HG03565 (cell line): ENCODE measurements around the gene CYP26A1.

Experiments
- ATAC-seq: cut with Tn5 transposase; IDR thresholded peaks from one replicate; pipeline ENCODE4 v1.9.1; 2021; ENCODE audit warnings: mild to moderate bottlenecking, moderate library complexity; ENCODE audit not compliant: unreplicated experiment

The CYP26A1 gene, protein sequence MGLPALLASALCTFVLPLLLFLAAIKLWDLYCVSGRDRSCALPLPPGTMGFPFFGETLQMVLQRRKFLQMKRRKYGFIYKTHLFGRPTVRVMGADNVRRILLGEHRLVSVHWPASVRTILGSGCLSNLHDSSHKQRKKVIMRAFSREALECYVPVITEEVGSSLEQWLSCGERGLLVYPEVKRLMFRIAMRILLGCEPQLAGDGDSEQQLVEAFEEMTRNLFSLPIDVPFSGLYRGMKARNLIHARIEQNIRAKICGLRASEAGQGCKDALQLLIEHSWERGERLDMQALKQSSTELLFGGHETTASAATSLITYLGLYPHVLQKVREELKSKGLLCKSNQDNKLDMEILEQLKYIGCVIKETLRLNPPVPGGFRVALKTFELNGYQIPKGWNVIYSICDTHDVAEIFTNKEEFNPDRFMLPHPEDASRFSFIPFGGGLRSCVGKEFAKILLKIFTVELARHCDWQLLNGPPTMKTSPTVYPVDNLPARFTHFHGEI

GRCh38 chr10:93073539-93074146 is at the start of gene CYP26A1:
Gene CYP26A1, plus strand, starts transcription at chr10:93073893. Its CDS starts 42 bp downstream, at chr10:93073935.
- ATAC-seq = no peak

- ATAC-seq = no peak
Observed at GRCh38 chr10:93026072-93026471, 47.6 kb upstream of the CYP26A1 start.

GRCh38 chr10:93027508-93027907 is 46.2 kb upstream of the CYP26A1 start:
- ATAC-seq = no peak

DNA sequence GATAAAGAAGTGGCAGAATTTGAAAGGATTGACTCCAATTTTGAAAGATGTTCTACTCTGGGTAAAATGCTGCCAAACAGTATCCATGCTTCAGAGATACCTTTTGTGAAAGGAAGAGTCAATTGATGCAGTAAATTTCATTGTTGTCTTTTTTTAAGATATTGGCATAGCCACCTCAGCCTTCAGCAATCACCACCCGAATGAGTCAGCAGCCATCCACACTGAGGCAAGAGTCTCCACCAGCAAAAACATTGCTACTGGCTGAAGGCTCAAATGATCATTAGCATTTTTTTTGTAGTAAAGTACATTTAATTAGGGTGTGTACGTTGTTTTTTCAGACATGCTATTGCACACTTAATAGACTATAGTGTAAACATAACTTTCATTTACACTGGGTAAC is 44.8 kb upstream of the CYP26A1 start:
- no peak for ATAC-seq

- no peak for ATAC-seq
Observed at GRCh38 chr10:93030409-93030808, 43.3 kb upstream of the CYP26A1 start.

- ATAC-seq = no peak
Observed at GRCh38 chr10:93032105-93032808, 41.4 kb upstream of the CYP26A1 start.

DNA sequence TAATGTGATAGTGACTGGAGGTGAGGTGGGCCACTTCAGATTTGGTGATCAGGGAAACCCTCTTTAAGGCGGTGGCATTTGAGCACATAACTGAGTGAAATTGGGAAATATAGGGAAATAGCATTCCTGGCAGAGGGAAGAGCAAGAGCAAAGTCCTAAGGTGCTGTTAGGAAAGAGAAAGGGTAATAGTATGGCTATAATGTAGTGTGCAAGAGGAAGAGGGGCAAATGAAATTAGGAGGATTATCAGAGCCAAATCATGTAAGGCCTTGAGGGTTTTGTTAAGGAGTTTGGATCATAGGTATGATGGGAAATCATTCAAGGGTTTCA is 40.9 kb upstream of the CYP26A1 start:
- no peak for ATAC-seq

GRCh38 chr10:93034426-93034825 is 39.3 kb upstream of the CYP26A1 start:
- no peak for ATAC-seq

- ATAC-seq = no peak
Observed at GRCh38 chr10:93039110-93039509, 34.6 kb upstream of the CYP26A1 start.

GRCh38 chr10:93039721-93040120 is 34.0 kb upstream of the CYP26A1 start:
- no peak for ATAC-seq

DNA sequence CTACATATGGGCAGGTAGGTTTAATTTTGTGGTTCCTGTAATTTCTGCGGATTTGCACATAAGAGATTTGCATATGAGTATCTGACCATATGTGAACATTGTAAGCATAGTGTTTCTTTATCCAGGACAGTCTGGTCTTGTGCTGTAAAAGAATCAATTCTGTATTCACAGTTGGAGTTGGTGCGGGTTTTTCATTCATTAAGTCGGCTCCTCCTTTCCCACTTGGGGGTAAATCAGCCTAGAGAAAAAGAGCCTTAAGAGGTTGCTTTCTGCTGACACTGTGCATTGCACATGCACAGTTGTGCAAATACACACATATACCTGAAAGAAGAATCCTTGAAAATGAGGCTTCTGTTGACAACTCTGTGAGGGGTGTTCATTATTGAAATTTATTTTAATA is 19.2 kb upstream of the CYP26A1 start:
- no peak for ATAC-seq

DNA sequence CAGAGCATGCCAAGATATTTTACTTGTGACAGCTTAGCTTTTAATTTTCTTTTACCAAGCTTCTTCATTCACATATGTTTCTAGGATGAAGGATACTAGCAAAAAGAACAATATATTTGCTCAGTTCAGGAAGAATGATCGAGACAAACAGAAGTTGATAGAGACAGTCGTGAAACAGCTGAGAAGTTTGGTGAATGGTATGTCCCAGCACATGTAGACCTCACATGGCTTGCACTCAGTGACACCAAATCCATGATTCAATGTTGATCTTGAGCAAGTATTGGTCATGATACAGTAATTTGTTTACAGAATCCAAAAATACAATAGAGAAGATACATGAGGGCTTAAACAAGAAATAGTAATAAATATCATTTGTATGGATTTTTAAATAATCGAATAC is 15.6 kb upstream of the CYP26A1 start:
- ATAC-seq = no peak

DNA sequence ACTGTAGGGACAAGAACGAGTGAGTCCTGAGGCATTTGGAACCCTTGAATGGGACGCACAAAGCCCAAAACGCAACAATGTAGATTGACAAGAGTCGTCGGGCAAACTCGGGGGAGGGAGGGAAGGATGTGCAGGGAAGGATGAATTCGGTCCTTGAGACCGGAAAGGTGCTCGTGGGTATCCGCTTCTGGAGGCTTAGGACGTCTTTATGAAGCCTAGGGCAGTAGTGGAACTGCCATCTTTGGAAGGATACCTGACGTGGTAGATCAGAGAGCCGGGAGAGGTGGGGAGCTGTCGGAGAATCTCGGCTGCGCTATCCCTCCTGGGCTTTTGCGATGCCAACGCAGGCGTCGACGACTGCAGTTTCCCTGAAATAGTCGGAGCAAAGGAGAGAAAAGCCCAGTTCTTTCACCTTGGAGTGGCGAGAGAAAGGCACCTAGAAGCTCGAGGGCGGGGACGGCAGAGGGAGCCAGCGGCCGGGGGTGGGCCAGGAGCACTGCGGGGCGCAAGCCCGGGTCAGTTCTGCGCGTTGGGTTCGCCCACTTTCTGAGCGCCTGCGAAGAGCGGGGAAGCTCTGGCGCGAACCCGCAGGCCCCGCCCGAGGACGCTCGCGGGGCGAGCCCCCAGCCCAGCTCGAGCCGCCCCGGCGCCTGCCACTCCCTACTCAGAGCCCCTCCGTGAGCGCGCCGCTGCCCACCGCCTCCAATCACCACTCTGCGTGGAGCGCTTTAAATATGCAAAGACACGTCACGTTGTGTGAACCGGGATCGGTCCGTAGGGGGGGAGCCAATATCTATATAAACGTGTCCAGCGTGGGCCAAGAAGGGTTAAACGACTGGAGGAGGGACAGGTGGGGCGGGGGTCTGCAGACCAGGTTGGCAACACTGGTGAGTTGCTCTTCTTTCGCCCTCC is 13.5 kb upstream of the CYP26A1 start, which contains the start of gene CYP26C1:
CYP26C1 (plus strand) TSS at position 824 of the 912 bp plus-strand sequence. CDS start 466 bp downstream, outside the sequence.
- ATAC-seq = no peak

GRCh38 chr10:93060887-93061593 is 12.7 kb upstream of the CYP26A1 start:
- no peak for ATAC-seq

DNA sequence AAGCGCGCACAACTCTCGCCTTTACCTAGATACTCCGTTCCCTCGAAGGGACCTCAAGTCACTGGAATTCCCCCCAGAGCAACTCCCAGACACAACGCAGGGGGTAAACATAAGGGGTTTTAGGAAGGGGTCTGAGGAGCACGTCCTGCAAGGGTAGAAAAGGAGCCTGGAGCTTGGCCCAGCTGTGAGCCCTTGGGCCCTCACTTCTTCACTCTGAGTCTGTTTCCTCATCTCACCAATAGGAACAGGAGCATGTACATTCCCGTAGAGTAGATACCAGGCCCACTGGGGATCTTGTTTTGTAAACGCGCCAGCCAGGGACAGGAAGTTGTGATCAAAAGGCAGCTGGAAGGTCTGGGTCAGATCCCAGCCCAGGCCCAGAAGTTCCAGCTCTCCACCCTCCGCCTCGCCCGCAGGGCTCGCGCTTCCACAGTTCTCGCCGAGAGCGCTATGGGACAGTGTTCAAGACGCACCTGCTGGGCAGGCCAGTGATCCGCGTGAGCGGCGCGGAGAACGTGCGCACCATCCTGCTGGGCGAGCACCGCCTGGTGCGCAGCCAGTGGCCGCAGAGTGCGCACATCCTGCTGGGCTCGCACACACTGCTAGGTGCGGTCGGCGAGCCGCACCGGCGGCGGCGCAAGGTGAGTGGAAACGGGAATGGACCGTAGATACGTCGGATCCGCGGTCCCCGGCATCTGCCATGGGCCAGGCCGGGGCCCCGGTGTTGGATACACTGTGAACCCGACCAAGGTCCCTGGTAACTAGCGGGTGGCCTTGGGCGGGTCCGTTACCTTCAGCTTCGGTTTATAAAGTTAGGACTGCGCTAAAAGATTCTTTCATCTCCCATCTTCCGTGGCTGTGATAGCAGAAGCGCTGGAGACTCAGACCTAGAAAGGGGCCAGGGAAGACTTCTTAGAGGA is 11.8 kb upstream of the CYP26A1 start:
- no peak for ATAC-seq

GRCh38 chr10:93062514-93063143 is 11.1 kb upstream of the CYP26A1 start:
- ATAC-seq = no peak

- no peak for ATAC-seq
Observed at GRCh38 chr10:93063144-93063976, 10.3 kb upstream of the CYP26A1 start.
